Thymus (tissue), 11 donors: ENCODE measurements around the gene INSIG2. TPM values are rescaled to one million over a fixed set of nuclear protein-coding genes. Genes with fewer than 3 reads are reported as not detected.
A peak's percentile ranks its signal among the peaks of the same experiment; 100 is the strongest.
"Not testable (repeated sequence)": the region's sequence is repeated elsewhere in the genome, so short reads cannot be mapped to it uniquely, and the experiment has no call there.

Experiments used
- DNase-seq, 9 donors: peaks; one replicate each; pipeline ENCODE4 v3.0.0-alpha.2; 2013; ENCODE audit warnings: low spot score in 9 of 9, low read depth in 6 of 9, missing footprints in 1 of 9
- H3K27ac ChIP-seq, 2 donors: one replicate each; pipeline ENCODE4 v1.5.1; 2013; ENCODE audit warnings: control low read depth in 1 of 2, low read depth in 1 of 2, low read length in 1 of 2, mild to moderate bottlenecking in 1 of 2, moderate library complexity in 1 of 2
- H3K27me3 ChIP-seq, 2 donors: one replicate each; pipeline ENCODE4 v1.5.1; 2013; ENCODE audit warnings: low read length in 1 of 2; ENCODE audit not compliant: control insufficient read depth in 2 of 2, insufficient read depth in 1 of 2
- H3K36me3 ChIP-seq, 2 donors: one replicate each; pipeline ENCODE4 v1.5.1; 2013; ENCODE audit warnings: low read length in 1 of 2, mild to moderate bottlenecking in 1 of 2, moderate library complexity in 1 of 2; ENCODE audit not compliant: control insufficient read depth in 2 of 2, insufficient read depth in 2 of 2
- H3K4me1 ChIP-seq, 2 donors: one replicate each; pipeline ENCODE4 v1.5.1; 2013; ENCODE audit warnings: low read length in 2 of 2; ENCODE audit not compliant: control insufficient read depth in 2 of 2, insufficient read depth in 2 of 2
- H3K4me3 ChIP-seq, 2 donors: one replicate each; pipeline ENCODE4 v1.5.1; 2013; ENCODE audit warnings: low read length in 2 of 2, control low read depth in 1 of 2, mild to moderate bottlenecking in 1 of 2
- H3K9me3 ChIP-seq, 2 donors: one replicate each; pipeline ENCODE4 v1.5.1; 2013; ENCODE audit warnings: low read length in 1 of 2, mild to moderate bottlenecking in 1 of 2; ENCODE audit not compliant: control insufficient read depth in 2 of 2, insufficient read depth in 1 of 2
- WGBS: extraction: QIAGEN DNeasy Blood & Tissue Kit; methylation state at CpG from one replicate; pipeline ENCODE4 v1.1.7; 2013; 5-methylcytosine and 5-hydroxymethylcytosine counted together
- polyA plus RNA-seq: library from polyadenylated mRNA; stranded (reverse); fragments of 200-250 nt; gene quantifications from one replicate; pipeline ENCODE4 v1.2.3, GENCODE V29; 2013
- total RNA-seq: library from RNA; stranded (reverse); fragments of 120-200 nt; gene quantifications from one replicate; pipeline ENCODE4 v1.2.4, GENCODE V29; 2013
- donor health status: healthy.

INSIG2 gene
- total and polyA plus RNA-seq, 2 donors: 18.3 to 27.9 TPM

- Histone ChIP-seq H3K4me3 (no peak overlapping the region), H3K36me3 (no peaks in the 10 kb centered on the region), H3K27ac (no peak overlapping the region), H3K27me3 (no peaks in the 10 kb centered on the region), H3K4me1 (peaks cover 10 to 16% of the 10 kb centered on the region in 2 donors), H3K9me3 (no peaks in the 10 kb centered on the region)
- no peak for DNase-seq
- 98% methylated on average over 2 of the region's 2 CpGs for WGBS
Observed at GRCh38 chr2:118091140-118091478, 2.8 kb downstream of the INSIG2 start.

GRCh38 chr2:118091631-118092030 lies 3.4 kb downstream of the INSIG2 start:
- peaks cover 10 to 18% of the 10 kb centered on the region in 2 donors for H3K4me1 ChIP-seq

DNA sequence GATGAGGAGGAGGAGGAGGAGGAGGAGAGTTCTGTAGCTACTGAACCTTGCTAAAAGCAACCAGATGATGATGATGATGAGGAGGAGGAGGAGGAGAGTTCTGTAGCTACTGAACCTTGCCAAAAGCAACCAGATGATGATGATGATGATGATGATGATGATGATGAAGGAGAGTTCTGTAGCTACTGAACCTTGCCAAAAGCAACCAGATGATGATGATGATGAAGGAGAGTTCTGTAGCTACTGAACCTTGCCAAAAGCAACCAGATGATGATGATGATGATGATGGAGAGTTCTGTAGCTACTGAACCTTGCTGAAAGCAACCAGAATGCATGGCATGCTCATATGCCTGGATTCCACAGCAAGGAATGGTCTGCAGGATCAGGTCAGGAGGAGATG lies 5.8 kb downstream of the INSIG2 start:
- not testable (repeated sequence) for H3K9me3 ChIP-seq, DNase-seq, H3K27me3 ChIP-seq
- Histone ChIP-seq H3K27ac (peak overlapping the region in 1 of 2 donors; percentile 64), H3K4me3 (peak overlapping the region; percentile 9 to 29), H3K4me1 (peaks cover 10 to 18% of the 10 kb centered on the region in 2 donors), H3K36me3 (peaks cover 7 to 21% of the 10 kb centered on the region in 2 donors)

More at GRCh38 chr2:118091631-118092030, 3.4 kb downstream of the INSIG2 start:
- WGBS: 93% methylated on average over 1 of the region's 1 CpG
- Histone ChIP-seq H3K27ac (no peak overlapping the region), H3K4me3 (no peak overlapping the region), H3K9me3 (no peaks in the 10 kb centered on the region), H3K27me3 (no peaks in the 10 kb centered on the region), H3K36me3 (peaks cover under 1 to 3% of the 10 kb centered on the region in 2 donors)
- DNase-seq: no peak

GRCh38 chr2:118094503-118094902 lies 6.2 kb downstream of the INSIG2 start:
- DNase-seq: peak in 6 of 9 donors; percentile 26 to 75 (median 41)
- Histone ChIP-seq H3K27me3 (no peaks in the 10 kb centered on the region), H3K4me1 (peaks cover 10 to 18% of the 10 kb centered on the region in 2 donors), H3K27ac (peak overlapping the region in 1 of 2 donors; percentile 64), H3K36me3 (peaks cover 7 to 22% of the 10 kb centered on the region in 2 donors), H3K9me3 (no peaks in the 10 kb centered on the region), H3K4me3 (peak overlapping the region; percentile 9 to 29)
- WGBS: 38% methylated on average over 2 of the region's 2 CpGs

GRCh38 chr2:118095610-118096009 lies 7.3 kb downstream of the INSIG2 start:
- H3K9me3 ChIP-seq: no peaks in the 10 kb centered on the region
- H3K4me1 ChIP-seq: peaks cover 9 to 17% of the 10 kb centered on the region in 2 donors
- H3K4me3 ChIP-seq: no peak overlapping the region
- DNase-seq: no peak
- H3K27ac ChIP-seq: peak overlapping the region in 1 of 2 donors; percentile 64
- no peaks in the 10 kb centered on the region for H3K27me3 ChIP-seq
- H3K36me3 ChIP-seq: peaks cover 12 to 22% of the 10 kb centered on the region in 2 donors
- 97% methylated on average over 5 of the region's 5 CpGs for WGBS

DNA sequence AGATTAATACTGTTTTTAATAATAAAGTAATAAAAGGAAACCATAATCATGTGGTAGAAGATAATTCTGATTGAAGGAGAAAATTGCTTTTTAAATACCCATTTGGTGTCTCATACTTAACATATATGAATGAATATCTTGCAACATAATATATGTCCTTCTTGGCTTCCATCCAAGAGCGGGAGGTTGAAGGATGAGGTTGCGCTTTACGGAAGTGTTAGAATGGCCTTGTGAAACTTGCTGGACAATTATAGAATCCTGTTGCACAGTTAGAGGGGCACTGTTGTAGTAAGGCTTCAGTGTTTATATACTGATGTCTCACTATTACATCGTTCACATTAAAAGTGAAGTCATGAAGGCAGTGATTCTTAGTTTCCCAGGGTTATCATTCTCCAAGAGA lies 9.4 kb downstream of the INSIG2 start:
- H3K4me3 ChIP-seq: no peak overlapping the region
- H3K36me3 ChIP-seq: peaks cover 15 to 26% of the 10 kb centered on the region in 2 donors
- no peak for DNase-seq
- H3K9me3 ChIP-seq: no peaks in the 10 kb centered on the region
- WGBS: 83% methylated on average over 4 of the region's 4 CpGs
- no peaks in the 10 kb centered on the region for H3K27me3 ChIP-seq
- H3K27ac ChIP-seq: no peak overlapping the region
- peaks cover 7 to 9% of the 10 kb centered on the region in 2 donors for H3K4me1 ChIP-seq

- Histone ChIP-seq H3K27ac (no peak overlapping the region), H3K36me3 (peaks cover 15 to 30% of the 10 kb centered on the region in 2 donors), H3K9me3 (no peaks in the 10 kb centered on the region), H3K4me3 (no peak overlapping the region), H3K27me3 (no peaks in the 10 kb centered on the region), H3K4me1 (peaks cover 7 to 9% of the 10 kb centered on the region in 2 donors)
- DNase-seq: no peak
- 89% methylated on average over 1 of the region's 1 CpG for WGBS
Observed at GRCh38 chr2:118098307-118099030, 10.2 kb downstream of the INSIG2 start.

- WGBS: 89% methylated on average over 6 of the region's 6 CpGs
- no peak for DNase-seq
Observed at GRCh38 chr2:118102433-118103082, 14.3 kb downstream of the INSIG2 start.

More at GRCh38 chr2:118102433-118103082, 14.3 kb downstream of the INSIG2 start:
- Histone ChIP-seq H3K27me3 (no peaks in the 10 kb centered on the region), H3K4me1 (no peaks in the 10 kb centered on the region), H3K9me3 (no peaks in the 10 kb centered on the region), H3K27ac (no peak overlapping the region), H3K4me3 (no peak overlapping the region), H3K36me3 (peaks cover 22 to 52% of the 10 kb centered on the region in 2 donors)
